Karpas-422 (cell line): Measurements from ENCODE around the gene CAMK2A. TPM values are rescaled to one million over a fixed set of nuclear protein-coding genes. Genes with fewer than 3 reads are reported as not detected.

ENCODE experiments used
- total RNA-seq: library from RNA; depleted of rRNA; stranded (reverse); fragments of >200 nt; shearing (Covaris generic); gene quantifications from 2 replicates; pipeline ENCODE4 v1.2.3, GENCODE V29; 2014; ENCODE audit warnings: low replicate concordance; rRNA removed

CAMK2A gene
- total RNA-seq, 1 experiment from 2014 or later, result not detected

Other genes starting within 250 kb of the CAMK2A start
- not detected in 2 replicates for gene CSF1R, start 203.2 kb downstream of the CAMK2A start, total RNA-seq
- gene PDGFRB, start 133.9 kb downstream of the CAMK2A start, total RNA-seq, result not detected in 2 replicates
- gene CDX1, start 123.0 kb downstream of the CAMK2A start, total RNA-seq, result not detected in 2 replicates
- gene SLC6A7, start 99.7 kb downstream of the CAMK2A start, total RNA-seq, result not detected in 2 replicates
- gene ARSI, start 13.1 kb upstream of the CAMK2A start, total RNA-seq, result not detected in 2 replicates
- gene TCOF1, start 67.9 kb upstream of the CAMK2A start, total RNA-seq, result 23.0 and 42.6 TPM in 2 replicates
- 5,756 and 8,933 TPM in 2 replicates for gene CD74, start 123.1 kb upstream of the CAMK2A start, total RNA-seq
- gene RPS14, start 160.0 kb upstream of the CAMK2A start, total RNA-seq, result 3,040 and 3,750 TPM in 2 replicates
- gene NDST1, start 218.4 kb upstream of the CAMK2A start, total RNA-seq, result 8.4 and 20.9 TPM in 2 replicates